BLaER1 treated with 17β-estradiol and CSF1 and Interleukin-3, amounts not matched to agents 10 nM and 100 nM (cell line): ENCODE results near the gene NPVF.
A peak's percentile ranks its signal among the peaks of the same experiment; 100 is the strongest.

Source experiments
- H3K27ac ChIP-seq, 11 experiments: shearing (Covaris generic); formaldehyde crosslinking; 2 replicates each; pipeline ENCODE4 v1.8.1; 2022
- H3K27me3 ChIP-seq, 11 experiments: shearing (Covaris generic); formaldehyde crosslinking; 2 replicates each; pipeline ENCODE4 v1.8.1; 2022
- H3K36me3 ChIP-seq, 11 experiments: shearing (Covaris generic); formaldehyde crosslinking; 2 replicates each; pipeline ENCODE4 v1.8.1; 2022
- H3K4me1 ChIP-seq, 10 experiments: shearing (Covaris generic); formaldehyde crosslinking; 2 replicates each; pipeline ENCODE4 v1.8.1; 2022
- H3K4me2 ChIP-seq, 11 experiments: shearing (Covaris generic); formaldehyde crosslinking; 2 replicates each; pipeline ENCODE4 v1.8.1; 2022
- H3K4me3 ChIP-seq, 10 experiments: shearing (Covaris generic); formaldehyde crosslinking; 2 replicates each; pipeline ENCODE4 v1.8.1; 2022
- H3K9ac ChIP-seq, 11 experiments: shearing (Covaris generic); formaldehyde crosslinking; 2 replicates each; pipeline ENCODE4 v1.8.1; 2022
- H3K9me3 ChIP-seq, 11 experiments: shearing (Covaris generic); formaldehyde crosslinking; replicated peaks in 1 of 11; 2 replicates each; pipeline ENCODE4 v1.8.1; 2022
- H4K20me1 ChIP-seq, 11 experiments: shearing (Covaris generic); formaldehyde crosslinking; 2 replicates each; pipeline ENCODE4 v1.8.1; 2022
- Cebpa-rat ChIP-seq, 11 experiments: shearing (Covaris generic); IDR thresholded peaks; 2 replicates each; pipeline ENCODE4 v1.8.1; 2022

Gene NPVF

DNA sequence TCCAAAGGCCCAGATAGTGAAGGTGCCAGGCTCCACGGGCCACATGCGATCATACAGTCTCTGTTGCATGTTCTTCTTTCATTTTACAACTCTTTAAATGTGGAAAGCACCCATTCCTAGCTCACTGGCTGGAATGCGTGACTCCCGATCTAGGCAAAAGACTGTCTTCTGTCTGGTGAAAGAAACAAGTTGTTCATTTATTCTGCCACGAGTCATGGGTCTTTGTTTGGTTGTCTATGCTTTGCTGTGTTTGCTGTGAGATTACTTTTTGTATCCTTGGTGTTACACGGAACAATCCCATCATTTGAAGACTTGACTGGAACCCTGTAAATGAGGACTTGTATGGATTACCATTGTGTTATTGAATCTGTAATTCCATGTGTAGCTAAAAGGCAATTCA, 41.9 kb downstream of the NPVF start:
- H3K9me3 ChIP-seq: no peaks in the 10 kb centered on the region
- no peak for TF ChIP-seq Cebpa-rat (IDR thresholded peaks at IDR 0.05)
- no peak overlapping the region for H3K4me3 ChIP-seq
- H3K9ac ChIP-seq: no peak overlapping the region
- H3K4me2 ChIP-seq: no peak overlapping the region
- H3K27me3 ChIP-seq: no peaks in the 10 kb centered on the region
- H3K4me1 ChIP-seq: peaks cover 0 to 16% (median 13%) of the 10 kb centered on the region in 10 experiments; a peak in 16 of 20 replicates
- H3K27ac ChIP-seq: no peak overlapping the region
- H3K36me3 ChIP-seq: no peaks in the 10 kb centered on the region
- no peaks in the 10 kb centered on the region for H4K20me1 ChIP-seq

DNA sequence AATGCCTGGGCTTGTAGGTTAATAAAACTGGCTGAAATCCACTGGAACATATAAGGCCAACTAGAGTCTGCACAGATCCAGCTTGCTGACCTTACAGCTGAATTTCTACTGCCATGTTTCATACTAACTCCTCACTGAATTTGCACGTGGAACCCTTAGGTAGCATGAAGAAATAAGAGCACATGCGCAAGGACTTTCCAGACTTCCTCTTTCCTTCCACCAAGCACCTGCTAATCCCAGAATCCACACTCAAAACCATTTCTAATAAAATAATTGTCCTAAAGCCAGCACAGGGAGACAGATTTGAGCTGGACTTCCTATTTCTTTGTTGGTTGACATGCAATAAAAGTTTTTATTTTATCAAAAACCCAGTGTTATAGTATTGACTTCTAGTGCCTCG, 46.8 kb downstream of the NPVF start:
- H3K4me3 ChIP-seq: no peak overlapping the region
- peaks cover 5 to 32% (median 23%) of the 10 kb centered on the region in 10 experiments; a peak in 17 of 20 replicates for H3K4me1 ChIP-seq
- TF ChIP-seq Cebpa-rat (IDR thresholded peaks at IDR 0.05): no peak
- H3K9me3 ChIP-seq: no peaks in the 10 kb centered on the region
- H3K27ac ChIP-seq: no peak overlapping the region
- H3K36me3 ChIP-seq: no peaks in the 10 kb centered on the region
- no peaks in the 10 kb centered on the region for H4K20me1 ChIP-seq
- no peaks in the 10 kb centered on the region for H3K27me3 ChIP-seq
- H3K9ac ChIP-seq: no peak overlapping the region
- no peak overlapping the region for H3K4me2 ChIP-seq

DNA sequence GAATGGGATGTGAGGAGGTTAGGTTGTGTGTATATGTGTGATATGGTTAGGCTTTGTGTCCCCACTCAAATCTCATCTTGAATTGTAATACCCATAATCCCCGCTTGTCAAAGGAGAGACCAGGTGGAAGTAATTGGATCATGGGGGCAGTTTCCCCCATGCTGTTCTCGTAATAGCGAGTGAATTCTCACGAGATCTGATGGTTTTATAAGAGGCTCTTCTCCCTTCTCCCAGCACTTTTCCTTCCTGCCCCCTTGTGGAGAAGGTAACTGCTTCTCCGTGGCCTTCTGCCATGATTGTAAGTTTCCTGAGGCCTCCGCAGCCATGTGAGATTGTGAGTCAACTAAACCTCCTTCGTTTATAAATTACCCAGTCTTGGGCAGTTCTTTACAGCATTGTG, 47.3 kb downstream of the NPVF start:
- TF ChIP-seq Cebpa-rat (IDR thresholded peaks at IDR 0.05): no peak
- H3K27me3 ChIP-seq: no peaks in the 10 kb centered on the region
- peak overlapping the region; percentile 57 to 76 (median 68); a peak in 14 of 20 replicates for H3K4me3 ChIP-seq
- H4K20me1 ChIP-seq: no peaks in the 10 kb centered on the region
- peak overlapping the region; percentile 56 to 84 (median 76); a peak in 21 of 22 replicates for H3K4me2 ChIP-seq
- no peaks in the 10 kb centered on the region for H3K36me3 ChIP-seq
- H3K4me1 ChIP-seq: peaks cover 5 to 32% (median 23%) of the 10 kb centered on the region in 10 experiments; a peak in 17 of 20 replicates
- no peak overlapping the region for H3K27ac ChIP-seq
- no peaks in the 10 kb centered on the region for H3K9me3 ChIP-seq
- H3K9ac ChIP-seq: no peak overlapping the region; a peak in 2 of 22 replicates

DNA sequence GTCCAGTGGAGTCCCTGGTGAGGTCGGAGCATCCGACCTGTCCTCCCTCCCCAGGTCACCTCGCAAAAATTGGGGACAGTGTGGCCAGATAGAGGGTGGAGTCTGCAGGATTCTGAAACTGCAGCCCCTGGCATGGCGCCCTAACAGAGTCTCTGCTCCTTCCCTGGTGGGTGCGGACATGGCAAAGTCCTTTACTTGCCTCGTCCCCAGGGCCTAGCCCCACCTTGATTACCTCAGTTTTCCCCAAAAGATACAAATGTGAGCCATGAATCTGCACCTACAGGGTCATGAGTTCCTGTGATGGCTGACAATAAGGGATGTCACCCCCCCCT, 47.7 kb downstream of the NPVF start:
- H3K9ac ChIP-seq: peak overlapping the region; percentile 56 to 88 (median 83); a peak in 19 of 22 replicates
- peaks cover 5 to 32% (median 23%) of the 10 kb centered on the region in 10 experiments; a peak in 17 of 20 replicates for H3K4me1 ChIP-seq
- no peak for TF ChIP-seq Cebpa-rat (IDR thresholded peaks at IDR 0.05)
- H3K27me3 ChIP-seq: no peaks in the 10 kb centered on the region
- H3K4me2 ChIP-seq: peak overlapping the region; percentile 56 to 84 (median 76)
- H3K4me3 ChIP-seq: peak overlapping the region; percentile 57 to 76 (median 68)
- H3K36me3 ChIP-seq: no peaks in the 10 kb centered on the region
- no peaks in the 10 kb centered on the region for H3K9me3 ChIP-seq
- peak overlapping the region in 7 of 11 experiments; percentile 32 to 66 (median 46); a peak in 10 of 22 replicates for H3K27ac ChIP-seq
- H4K20me1 ChIP-seq: no peaks in the 10 kb centered on the region

DNA sequence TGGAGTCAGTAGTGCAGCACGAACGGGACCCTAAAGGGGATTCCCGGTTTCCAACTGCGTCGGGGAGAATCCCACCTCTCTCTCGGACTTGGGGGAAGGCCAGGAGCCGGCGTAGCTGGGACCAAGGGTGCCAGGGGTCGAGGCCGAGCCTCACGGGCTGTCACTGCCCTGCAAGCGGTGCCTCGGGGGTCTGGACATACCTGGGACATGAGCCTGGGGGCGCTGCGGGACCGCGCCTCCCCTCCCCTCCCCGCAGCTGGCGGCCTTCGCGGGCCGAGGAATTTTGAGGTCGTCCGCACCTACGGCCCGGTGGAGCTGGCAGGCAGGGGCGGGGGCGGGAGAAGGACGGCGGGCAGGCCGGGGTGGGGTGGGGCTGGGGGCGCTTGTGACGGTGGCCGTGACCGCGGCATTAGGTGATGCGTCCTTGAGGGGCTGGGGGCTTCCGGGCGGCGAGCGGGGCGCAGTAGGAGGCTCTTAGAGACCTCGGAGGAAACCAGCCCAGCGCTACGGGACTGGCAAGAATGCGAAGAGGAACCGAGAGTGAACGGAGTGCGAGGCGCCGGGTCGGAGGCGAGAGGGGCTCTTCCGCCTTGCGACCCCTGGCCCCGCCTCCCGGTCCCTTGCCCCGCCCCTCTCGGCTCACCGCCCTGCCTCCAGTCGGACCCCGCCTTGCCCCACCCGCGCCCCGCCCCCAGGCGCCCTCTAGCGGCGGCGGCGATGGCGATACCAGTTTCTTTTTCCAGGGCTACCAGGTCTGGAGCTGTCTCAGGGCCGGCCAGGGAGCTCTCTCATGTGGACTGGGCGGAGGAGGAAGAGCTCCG, 48.3 kb downstream of the NPVF start:
- H3K27ac ChIP-seq: peak overlapping the region; percentile 73 to 87 (median 81)
- no peak for TF ChIP-seq Cebpa-rat (IDR thresholded peaks at IDR 0.05)
- no peaks in the 10 kb centered on the region for H3K9me3 ChIP-seq

DNA sequence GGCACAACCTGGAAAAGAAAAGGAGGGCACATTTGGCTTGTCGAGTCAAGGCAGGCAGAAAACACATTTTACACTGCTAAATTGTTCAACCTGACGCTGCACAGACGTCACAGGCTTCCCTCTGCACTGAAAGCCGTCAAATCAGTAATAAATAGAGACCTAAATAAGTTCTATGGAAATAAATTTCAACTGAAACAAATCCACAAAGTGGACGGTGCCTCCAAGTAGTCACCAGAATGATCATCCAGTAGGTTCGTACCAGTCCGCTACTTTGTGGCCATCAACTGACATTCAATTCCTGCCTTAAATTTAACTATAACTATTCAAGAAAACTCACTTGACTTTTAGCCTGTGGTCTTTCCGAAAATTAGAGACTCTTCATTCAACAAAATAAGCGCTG, 49.0 kb downstream of the NPVF start:
- H3K9me3 ChIP-seq: no peaks in the 10 kb centered on the region
- peak overlapping the region; percentile 73 to 87 (median 81); a peak in 20 of 22 replicates for H3K27ac ChIP-seq

More for the DNA sequence above, 48.3 kb downstream of the NPVF start:
- Histone ChIP-seq H3K36me3 (no peaks in the 10 kb centered on the region), H3K9ac (peak overlapping the region; percentile 76 to 95 (median 85)), H3K4me1 (peaks cover 5 to 27% (median 20%) of the 10 kb centered on the region in 10 experiments; a peak in 17 of 20 replicates), H4K20me1 (no peaks in the 10 kb centered on the region), H3K4me3 (peak overlapping the region; percentile 67 to 76 (median 70)), H3K27me3 (no peaks in the 10 kb centered on the region), H3K4me2 (peak overlapping the region; percentile 91 to 98 (median 94))

More for the DNA sequence above, 49.0 kb downstream of the NPVF start:
- H3K4me3 ChIP-seq: peak overlapping the region; percentile 67 to 76 (median 70)
- H3K4me1 ChIP-seq: peaks cover 5 to 20% (median 13%) of the 10 kb centered on the region in 10 experiments; a peak in 16 of 20 replicates
- H3K36me3 ChIP-seq: no peaks in the 10 kb centered on the region
- H4K20me1 ChIP-seq: no peaks in the 10 kb centered on the region
- TF ChIP-seq Cebpa-rat (IDR thresholded peaks at IDR 0.05): no peak
- H3K4me2 ChIP-seq: peak overlapping the region; percentile 91 to 98 (median 94)
- no peaks in the 10 kb centered on the region for H3K27me3 ChIP-seq
- peak overlapping the region; percentile 76 to 95 (median 85) for H3K9ac ChIP-seq
